ENCODE results near the gene CARS2. TPM values are rescaled to one million over a fixed set of nuclear protein-coding genes. Genes with fewer than 3 reads are reported as not detected.
A peak's percentile ranks its signal among the peaks of the same experiment; 100 is the strongest.
"Not testable (repeated sequence)": the region's sequence is repeated elsewhere in the genome, so short reads cannot be mapped to it uniquely, and the experiment has no call there.

The CARS2 gene
- total RNA-seq, 1 donor, result 60.1 TPM

- DNase-seq (ENCODE audit: low read depth in 2 of 3, low spot score in 2 of 3), result no peak
Observed at GRCh38 chr13:110626521-110626920, 79.4 kb downstream of the CARS2 start.

- no peak for DNase-seq (ENCODE audit: low read depth in 2 of 3, low spot score in 2 of 3)
Observed at GRCh38 chr13:110625771-110626321, 80.1 kb downstream of the CARS2 start.

- DNase-seq (ENCODE audit: low read depth in 2 of 3, low spot score in 2 of 3), result no peak
Observed at GRCh38 chr13:110624766-110625756, 80.9 kb downstream of the CARS2 start.

GRCh38 chr13:110620596-110620995 lies 85.3 kb downstream of the CARS2 start:
- DNase-seq (ENCODE audit: low read depth in 2 of 3, low spot score in 2 of 3), result no peak

GRCh38 chr13:110618780-110619179 lies 87.1 kb downstream of the CARS2 start:
- no peak for DNase-seq (ENCODE audit: low read depth in 2 of 3, low spot score in 2 of 3)

GRCh38 chr13:110618167-110618566 lies 87.7 kb downstream of the CARS2 start:
- DNase-seq (ENCODE audit: low read depth in 2 of 3, low spot score in 2 of 3), result no peak

- peak in 2 of 3 donors; percentile 9 to 24 for DNase-seq (ENCODE audit: low read depth in 2 of 3, low spot score in 2 of 3)
Observed at GRCh38 chr13:110617321-110618072, 88.4 kb downstream of the CARS2 start.

- DNase-seq (ENCODE audit: low read depth in 2 of 3, low spot score in 2 of 3), result peak in 2 of 3 donors; percentile 18 to 21
Observed at GRCh38 chr13:110616103-110617101, 89.5 kb downstream of the CARS2 start.

- DNase-seq (ENCODE audit: low read depth in 2 of 3, low spot score in 2 of 3), result peak; percentile 46 to 78 (median 76)
Observed at GRCh38 chr13:110615322-110616102, 90.4 kb downstream of the CARS2 start, which contains the start of gene NAXD. TSS of gene NAXD (plus strand) at chr13:110615545. CDS start at chr13:110615602, 57 bp downstream.

- no peak for DNase-seq (ENCODE audit: low read depth in 2 of 3, low spot score in 2 of 3)
Observed at GRCh38 chr13:110615005-110615321, 91.0 kb downstream of the CARS2 start.

- DNase-seq (ENCODE audit: low read depth in 2 of 3, low spot score in 2 of 3), result no peak
Observed at GRCh38 chr13:110610955-110611595, 94.8 kb downstream of the CARS2 start.

GRCh38 chr13:110607675-110608224 lies 98.2 kb downstream of the CARS2 start:
- DNase-seq (ENCODE audit: low read depth in 2 of 3, low spot score in 2 of 3), result no peak

GRCh38 chr13:110606281-110606680 lies 99.6 kb downstream of the CARS2 start:
- DNase-seq (ENCODE audit: low read depth in 2 of 3, low spot score in 2 of 3), result not testable (repeated sequence)

- no peak for DNase-seq (ENCODE audit: low read depth in 2 of 3, low spot score in 2 of 3)
Observed at GRCh38 chr13:110605132-110605531, 100.8 kb downstream of the CARS2 start.

GRCh38 chr13:110600980-110601379 lies 104.9 kb downstream of the CARS2 start:
- no peak for DNase-seq (ENCODE audit: low read depth in 2 of 3, low spot score in 2 of 3)

GRCh38 chr13:110600261-110600819 lies 105.6 kb downstream of the CARS2 start:
- DNase-seq (ENCODE audit: low read depth in 2 of 3, low spot score in 2 of 3), result no peak

- DNase-seq (ENCODE audit: low read depth in 2 of 3, low spot score in 2 of 3), result no peak
Observed at GRCh38 chr13:110597041-110597689, 108.8 kb downstream of the CARS2 start.

Measured in hematopoietic multipotent progenitor cell (in vitro differentiated cells).